ENCODE results near the gene ADSS1.

ADSS1 gene

DNA sequence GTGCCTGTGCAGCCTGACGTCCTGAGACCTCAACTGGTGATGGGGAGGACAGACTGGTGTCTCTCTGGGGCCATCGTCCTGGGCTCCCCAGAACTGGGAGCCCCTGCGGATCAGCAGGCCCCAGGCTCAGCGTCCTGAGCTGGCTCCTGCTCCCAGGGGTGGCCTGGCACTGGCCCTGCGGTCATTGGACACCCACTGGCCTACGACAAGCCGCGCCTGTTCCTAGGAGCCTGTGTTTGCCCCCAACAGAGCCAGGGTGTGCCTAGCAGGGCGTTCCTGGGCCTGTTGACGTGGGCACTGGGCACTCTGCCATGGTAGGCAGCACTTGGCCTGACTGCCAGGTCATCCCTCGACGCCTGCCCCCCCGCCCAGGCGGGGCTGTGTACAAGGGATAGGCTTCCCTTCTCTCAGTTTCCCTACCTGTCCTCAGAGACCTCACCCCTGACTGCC, 8.4 kb downstream of the ADSS1 start:
- TF ChIP-seq EZH2phosphoT487 (IDR thresholded peaks at IDR 0.05; ENCODE audit: borderline replicate concordance) = no peak
- no peak overlapping the region for H3K4me2 ChIP-seq (ENCODE audit: low read depth, low read length, poor library complexity, severe bottlenecking)

DNA sequence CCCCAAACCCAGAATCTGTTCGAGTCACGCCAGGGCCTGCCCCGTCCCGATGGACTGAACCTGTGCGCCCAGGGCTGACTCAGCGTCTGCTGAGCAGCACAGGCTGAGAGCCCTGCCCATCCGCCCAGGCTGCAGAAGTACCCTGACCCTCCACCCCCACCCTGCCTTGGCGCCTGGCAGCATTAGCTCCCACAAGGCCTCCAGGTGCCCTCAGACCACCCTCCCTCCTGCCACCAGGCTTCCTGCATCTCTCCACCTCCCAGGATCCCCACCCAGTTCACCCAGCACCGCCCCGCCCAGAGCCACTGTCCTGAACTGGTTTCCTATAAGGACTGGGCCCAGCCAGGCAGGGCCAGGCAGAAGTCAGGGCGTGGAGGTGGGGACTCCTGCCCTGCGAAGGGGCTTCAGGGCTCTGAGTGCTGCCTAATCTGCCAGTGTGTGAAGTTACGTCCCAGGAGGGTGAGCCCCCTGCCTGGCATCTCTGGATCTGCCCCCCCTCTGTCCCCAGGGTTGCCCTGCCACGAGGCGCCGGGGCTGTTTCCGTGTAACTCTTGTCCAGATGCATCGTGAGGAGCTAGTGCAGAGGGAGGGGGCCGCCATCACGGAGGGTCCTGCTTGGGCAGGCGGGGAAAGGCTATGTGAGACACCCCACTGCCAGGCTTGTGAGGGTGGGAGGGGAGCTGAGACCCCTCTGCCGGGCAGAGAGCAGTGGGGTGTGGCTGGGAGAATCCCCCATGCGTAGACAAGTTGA, 9.1 kb downstream of the ADSS1 start:
- Histone ChIP-seq H3K27me3 (ENCODE audit: insufficient read depth, low read length, poor library complexity, severe bottlenecking) (no peaks in the 10 kb centered on the region), H3K9me2 (replicated peaks; ENCODE audit: low read depth, low read length) (no peaks in the 10 kb centered on the region), H3K4me3 (ENCODE audit: low read length, poor library complexity, severe bottlenecking) (no peak overlapping the region), H3K4me2 (ENCODE audit: low read depth, low read length, poor library complexity, severe bottlenecking) (no peak overlapping the region), H4K20me1 (ENCODE audit: insufficient read depth, low read length, poor library complexity, severe bottlenecking) (no peaks in the 10 kb centered on the region), H3K9me3 (ENCODE audit: insufficient read depth, low read depth, low read length) (no peaks in the 10 kb centered on the region), H3K4me1 (ENCODE audit: insufficient read depth, low read length, poor library complexity, severe bottlenecking) (no peaks in the 10 kb centered on the region), H2AFZ (ENCODE audit: low read length) (no peak overlapping the region), H3F3A (ENCODE audit: low read depth) (no peaks in the 10 kb centered on the region), H3K9ac (ENCODE audit: low read depth, low read length, poor library complexity, severe bottlenecking) (no peak overlapping the region), H3K79me2 (ENCODE audit: insufficient read depth, low read length) (no peaks in the 10 kb centered on the region), H3K36me3 (ENCODE audit: insufficient read depth, low read length) (no peaks in the 10 kb centered on the region)
- no peak for TF ChIP-seq EZH2phosphoT487 (IDR thresholded peaks at IDR 0.05; ENCODE audit: borderline replicate concordance)
- TF ChIP-seq, protein P1, sequence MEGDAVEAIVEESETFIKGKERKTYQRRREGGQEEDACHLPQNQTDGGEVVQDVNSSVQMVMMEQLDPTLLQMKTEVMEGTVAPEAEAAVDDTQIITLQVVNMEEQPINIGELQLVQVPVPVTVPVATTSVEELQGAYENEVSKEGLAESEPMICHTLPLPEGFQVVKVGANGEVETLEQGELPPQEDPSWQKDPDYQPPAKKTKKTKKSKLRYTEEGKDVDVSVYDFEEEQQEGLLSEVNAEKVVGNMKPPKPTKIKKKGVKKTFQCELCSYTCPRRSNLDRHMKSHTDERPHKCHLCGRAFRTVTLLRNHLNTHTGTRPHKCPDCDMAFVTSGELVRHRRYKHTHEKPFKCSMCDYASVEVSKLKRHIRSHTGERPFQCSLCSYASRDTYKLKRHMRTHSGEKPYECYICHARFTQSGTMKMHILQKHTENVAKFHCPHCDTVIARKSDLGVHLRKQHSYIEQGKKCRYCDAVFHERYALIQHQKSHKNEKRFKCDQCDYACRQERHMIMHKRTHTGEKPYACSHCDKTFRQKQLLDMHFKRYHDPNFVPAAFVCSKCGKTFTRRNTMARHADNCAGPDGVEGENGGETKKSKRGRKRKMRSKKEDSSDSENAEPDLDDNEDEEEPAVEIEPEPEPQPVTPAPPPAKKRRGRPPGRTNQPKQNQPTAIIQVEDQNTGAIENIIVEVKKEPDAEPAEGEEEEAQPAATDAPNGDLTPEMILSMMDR (conservative IDR thresholded peaks at IDR 0.05; ENCODE audit: low read length) = no peak

More for the DNA sequence above, 8.4 kb downstream of the ADSS1 start:
- Histone ChIP-seq H3K9ac (ENCODE audit: low read depth, low read length, poor library complexity, severe bottlenecking) (no peak overlapping the region), H2AFZ (ENCODE audit: low read length) (no peak overlapping the region), H3K4me1 (ENCODE audit: insufficient read depth, low read length, poor library complexity, severe bottlenecking) (no peaks in the 10 kb centered on the region), H3K36me3 (ENCODE audit: insufficient read depth, low read length) (no peaks in the 10 kb centered on the region), H3K27me3 (ENCODE audit: insufficient read depth, low read length, poor library complexity, severe bottlenecking) (no peaks in the 10 kb centered on the region), H3F3A (ENCODE audit: low read depth) (no peaks in the 10 kb centered on the region), H4K20me1 (ENCODE audit: insufficient read depth, low read length, poor library complexity, severe bottlenecking) (no peaks in the 10 kb centered on the region), H3K4me3 (ENCODE audit: low read length, poor library complexity, severe bottlenecking) (no peak overlapping the region), H3K9me2 (replicated peaks; ENCODE audit: low read depth, low read length) (no peaks in the 10 kb centered on the region), H3K79me2 (ENCODE audit: insufficient read depth, low read length) (no peaks in the 10 kb centered on the region), H3K9me3 (ENCODE audit: insufficient read depth, low read depth, low read length) (no peaks in the 10 kb centered on the region)

DNA sequence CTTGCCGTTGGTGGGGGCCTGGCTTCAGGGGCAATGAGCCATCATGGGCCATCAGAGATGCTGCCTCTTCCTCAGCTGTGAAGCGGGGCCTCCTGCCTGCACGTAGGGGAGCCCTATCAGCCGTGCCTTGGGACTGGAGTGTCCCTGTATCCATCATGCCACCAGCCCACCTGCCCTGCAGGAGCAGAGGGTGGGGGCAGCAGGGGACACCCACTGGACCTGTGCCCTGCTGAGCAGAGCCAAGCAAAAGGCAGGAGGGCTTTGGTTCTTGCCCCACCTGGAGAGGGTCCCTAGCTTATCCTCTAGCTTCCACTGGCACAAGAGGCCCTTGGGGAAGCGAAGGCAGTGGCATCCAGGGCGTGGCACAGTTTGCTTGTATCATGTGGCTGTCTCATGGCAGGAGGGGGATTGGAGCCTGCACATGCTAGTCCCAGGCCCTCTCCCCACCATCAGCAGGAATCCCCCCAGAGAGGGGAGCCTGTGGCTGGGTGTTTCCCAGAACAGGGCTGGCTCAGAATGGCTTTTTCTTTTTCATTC, 10.1 kb downstream of the ADSS1 start:
- H3K79me2 ChIP-seq (ENCODE audit: insufficient read depth, low read length) = no peaks in the 10 kb centered on the region
- H3K4me1 ChIP-seq (ENCODE audit: insufficient read depth, low read length, poor library complexity, severe bottlenecking) = no peaks in the 10 kb centered on the region
- no peaks in the 10 kb centered on the region for H3K9me2 ChIP-seq (replicated peaks; ENCODE audit: low read depth, low read length)
- no peaks in the 10 kb centered on the region for H4K20me1 ChIP-seq (ENCODE audit: insufficient read depth, low read length, poor library complexity, severe bottlenecking)
- no peaks in the 10 kb centered on the region for H3F3A ChIP-seq (ENCODE audit: low read depth)
- TF ChIP-seq, protein P1 (conservative IDR thresholded peaks at IDR 0.05; ENCODE audit: low read length) = no peak
- TF ChIP-seq EZH2phosphoT487 (IDR thresholded peaks at IDR 0.05; ENCODE audit: borderline replicate concordance) = no peak
- no peaks in the 10 kb centered on the region for H3K9me3 ChIP-seq (ENCODE audit: insufficient read depth, low read depth, low read length)
- no peaks in the 10 kb centered on the region for H3K27me3 ChIP-seq (ENCODE audit: insufficient read depth, low read length, poor library complexity, severe bottlenecking)
- H3K4me2 ChIP-seq (ENCODE audit: low read depth, low read length, poor library complexity, severe bottlenecking) = no peak overlapping the region
- no peak overlapping the region for H3K4me3 ChIP-seq (ENCODE audit: low read length, poor library complexity, severe bottlenecking)
- H3K9ac ChIP-seq (ENCODE audit: low read depth, low read length, poor library complexity, severe bottlenecking) = no peak overlapping the region
- no peaks in the 10 kb centered on the region for H3K36me3 ChIP-seq (ENCODE audit: insufficient read depth, low read length)
- no peak overlapping the region for H2AFZ ChIP-seq (ENCODE audit: low read length)

Measured in Loucy (cell line).